Neutrophil (primary cell): ENCODE results near the gene ADGRE1.
A peak's percentile ranks its signal among the peaks of the same experiment; 100 is the strongest.

Source experiments
- H3K27ac ChIP-seq: fragments of 200-600 bp; sonication (generic); 2 replicates; pipeline ENCODE4 v1.5.1; 2016; ENCODE audit warnings: mild to moderate bottlenecking, moderate library complexity
- H3K27me3 ChIP-seq: fragments of 200-600 bp; sonication (generic); 2 replicates; pipeline ENCODE4 v1.6.0; 2016; ENCODE audit warnings: mild to moderate bottlenecking
- H3K36me3 ChIP-seq: fragments of 200-600 bp; sonication (generic); 2 replicates; pipeline ENCODE4 v1.5.1; 2017
- H3K4me1 ChIP-seq, 2 experiments: fragments of 200-600 bp in 1 of 2; sonication (generic) in 1 of 2; 1 replicate in 1 of 2; 2 replicates in 1 of 2; pipeline versions ENCODE4 v1.5.1 to v1.6.1; 2013 to 2016; ENCODE audit warnings: low read depth in 1 of 2, low read length in 1 of 2, mild to moderate bottlenecking in 1 of 2, moderate library complexity in 1 of 2; ENCODE audit not compliant: control insufficient read depth in 1 of 2, insufficient read depth in 1 of 2
- H3K4me3 ChIP-seq, 2 experiments: fragments of 200-600 bp in 1 of 2; sonication (generic) in 1 of 2; 1 replicate in 1 of 2; 2 replicates in 1 of 2; pipeline ENCODE4 v1.5.1; 2013 to 2016; ENCODE audit warnings: low read depth in 1 of 2, low read length in 1 of 2, mild to moderate bottlenecking in 1 of 2, moderate library complexity in 1 of 2
- H3K9me3 ChIP-seq: fragments of 200-600 bp; sonication (generic); 2 replicates; pipeline ENCODE4 v1.5.1; 2016
- TF ChIP-seq, protein P1 (sequence below): fragments of 200-600 bp; sonication (generic); IDR thresholded peaks from 2 replicates; pipeline ENCODE4 v1.5.1; 2016; ENCODE audit warnings: antibody characterized with exemption

ADGRE1 gene

GRCh38 chr19:6856749-6857372 is 30.5 kb upstream of the ADGRE1 start:
- H3K9me3 ChIP-seq, result no peaks in the 10 kb centered on the region
- TF ChIP-seq, protein P1, sequence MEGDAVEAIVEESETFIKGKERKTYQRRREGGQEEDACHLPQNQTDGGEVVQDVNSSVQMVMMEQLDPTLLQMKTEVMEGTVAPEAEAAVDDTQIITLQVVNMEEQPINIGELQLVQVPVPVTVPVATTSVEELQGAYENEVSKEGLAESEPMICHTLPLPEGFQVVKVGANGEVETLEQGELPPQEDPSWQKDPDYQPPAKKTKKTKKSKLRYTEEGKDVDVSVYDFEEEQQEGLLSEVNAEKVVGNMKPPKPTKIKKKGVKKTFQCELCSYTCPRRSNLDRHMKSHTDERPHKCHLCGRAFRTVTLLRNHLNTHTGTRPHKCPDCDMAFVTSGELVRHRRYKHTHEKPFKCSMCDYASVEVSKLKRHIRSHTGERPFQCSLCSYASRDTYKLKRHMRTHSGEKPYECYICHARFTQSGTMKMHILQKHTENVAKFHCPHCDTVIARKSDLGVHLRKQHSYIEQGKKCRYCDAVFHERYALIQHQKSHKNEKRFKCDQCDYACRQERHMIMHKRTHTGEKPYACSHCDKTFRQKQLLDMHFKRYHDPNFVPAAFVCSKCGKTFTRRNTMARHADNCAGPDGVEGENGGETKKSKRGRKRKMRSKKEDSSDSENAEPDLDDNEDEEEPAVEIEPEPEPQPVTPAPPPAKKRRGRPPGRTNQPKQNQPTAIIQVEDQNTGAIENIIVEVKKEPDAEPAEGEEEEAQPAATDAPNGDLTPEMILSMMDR, result no peak
- no peak overlapping the region for H3K4me3 ChIP-seq
- peaks cover 68% of the 10 kb centered on the region for H3K36me3 ChIP-seq
- H3K4me1 ChIP-seq, result no peaks in the 10 kb centered on the region
- H3K27me3 ChIP-seq, result no peaks in the 10 kb centered on the region
- H3K27ac ChIP-seq, result peak overlapping the region; percentile 20

DNA sequence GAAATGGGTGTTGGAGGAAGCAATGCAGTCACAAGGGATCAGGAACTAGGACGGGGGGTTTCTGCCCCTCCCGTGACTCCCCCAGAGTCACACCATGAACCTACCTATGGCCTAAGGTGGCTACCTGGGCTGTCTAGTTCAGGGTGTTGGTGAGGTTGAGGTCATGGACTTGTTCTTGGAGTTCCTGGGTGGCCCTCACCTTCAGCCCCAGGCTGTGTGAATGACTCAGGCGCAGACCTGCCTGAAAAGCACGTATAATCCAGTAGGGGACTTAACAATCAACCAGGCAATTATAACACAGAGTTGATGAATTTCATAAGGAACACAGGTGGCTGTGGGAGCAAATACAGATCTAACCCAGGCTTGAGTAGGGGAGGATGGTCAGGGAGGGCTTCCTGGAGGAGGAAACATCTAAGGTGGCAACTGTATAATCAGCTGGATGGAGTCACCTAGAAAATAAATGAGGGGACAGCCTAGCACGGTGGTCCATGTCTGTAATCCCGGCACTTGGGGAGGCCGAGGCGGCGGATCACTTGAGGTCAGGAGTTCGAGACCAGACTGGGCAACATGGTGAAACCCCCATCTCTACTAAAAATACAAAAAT is 25.6 kb upstream of the ADGRE1 start:
- peaks cover 20% of the 10 kb centered on the region for H3K36me3 ChIP-seq
- H3K4me3 ChIP-seq, result no peak overlapping the region
- no peaks in the 10 kb centered on the region for H3K9me3 ChIP-seq
- peak overlapping the region; percentile 7 for H3K27ac ChIP-seq
- H3K27me3 ChIP-seq, result no peaks in the 10 kb centered on the region
- H3K4me1 ChIP-seq, result peaks cover 16 to 23% of the 10 kb centered on the region in 2 experiments
- TF ChIP-seq, protein P1, result no peak

GRCh38 chr19:6862673-6863078 is 24.7 kb upstream of the ADGRE1 start:
- Histone ChIP-seq H3K9me3 (no peaks in the 10 kb centered on the region), H3K27me3 (no peaks in the 10 kb centered on the region), H3K27ac (peak overlapping the region; percentile 70), H3K36me3 (peaks cover 11% of the 10 kb centered on the region), H3K4me3 (peak overlapping the region; percentile 42 to 61), H3K4me1 (peaks cover 25 to 32% of the 10 kb centered on the region in 2 experiments)
- TF ChIP-seq, protein P1, result peak; percentile 96

DNA sequence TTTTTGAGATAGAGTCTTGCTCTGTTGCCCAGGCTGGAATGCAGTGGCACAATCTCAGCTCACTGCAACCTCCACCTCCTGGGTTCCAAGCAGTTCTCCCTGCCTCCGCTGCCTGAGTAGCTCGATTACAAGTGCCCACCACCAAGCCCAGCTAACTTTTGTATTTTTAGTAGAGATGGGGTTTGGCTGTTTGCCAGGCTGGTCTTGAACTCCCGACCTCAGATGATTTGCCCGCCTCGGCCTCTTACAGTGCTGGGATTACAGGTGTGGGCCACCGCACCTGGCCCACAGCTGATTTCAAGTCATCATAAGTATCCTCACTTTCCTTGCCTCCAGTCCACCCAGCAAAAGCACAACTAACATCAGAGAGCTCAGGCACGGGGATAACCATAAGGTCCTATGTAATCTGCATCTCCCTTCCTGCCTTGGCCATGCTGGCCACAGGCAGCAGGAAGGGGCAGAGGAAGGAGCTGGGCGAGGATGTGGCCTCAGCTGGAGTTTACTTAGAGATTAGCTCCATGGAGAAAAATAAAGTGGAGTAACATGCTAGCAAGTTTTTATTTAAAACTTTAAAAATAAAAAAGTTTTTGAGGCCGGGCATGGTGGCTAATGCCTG is 22.9 kb upstream of the ADGRE1 start:
- no peaks in the 10 kb centered on the region for H3K9me3 ChIP-seq
- H3K4me1 ChIP-seq, result peaks cover 43 to 49% of the 10 kb centered on the region in 2 experiments
- no peak overlapping the region for H3K4me3 ChIP-seq
- no peaks in the 10 kb centered on the region for H3K27me3 ChIP-seq
- no peak overlapping the region for H3K27ac ChIP-seq
- TF ChIP-seq, protein P1, result no peak
- H3K36me3 ChIP-seq, result no peaks in the 10 kb centered on the region

- Histone ChIP-seq H3K27me3 (no peaks in the 10 kb centered on the region), H3K4me3 (no peak overlapping the region), H3K4me1 (peaks cover 44 to 51% of the 10 kb centered on the region in 2 experiments), H3K36me3 (no peaks in the 10 kb centered on the region), H3K27ac (no peak overlapping the region), H3K9me3 (no peaks in the 10 kb centered on the region)
- TF ChIP-seq, protein P1, result no peak
Observed at GRCh38 chr19:6865849-6866248, 21.5 kb upstream of the ADGRE1 start.
